HepG2 (cell line): Measurements from ENCODE around the gene MNT.

ENCODE experiments used
- CTCF ChIP-seq: sonication (generic); formaldehyde crosslinking; IDR thresholded peaks from 2 replicates; pipeline ENCODE4 v1.5.0; 2020; ENCODE audit warnings: mild to moderate bottlenecking, missing genetic modification reagents, moderate library complexity
- NR2C2 ChIP-seq: sonication (generic); formaldehyde crosslinking; IDR thresholded peaks from 2 replicates; pipeline ENCODE4 v1.4.0; 2020; ENCODE audit warnings: missing genetic modification reagents, mild to moderate bottlenecking, moderate library complexity, borderline replicate concordance
- SMC3 ChIP-seq: IDR thresholded peaks from 2 replicates; pipeline ENCODE4 v1.6.1; 2011; ENCODE audit warnings: low read length, improper control_type of control experiment
- ZNF749 ChIP-seq: sonication (generic); formaldehyde crosslinking; IDR thresholded peaks from 2 replicates; pipeline ENCODE4 v1.8.0; 2022; ENCODE audit warnings: mild to moderate bottlenecking, missing genetic modification reagents, moderate library complexity, borderline replicate concordance

DNA sequence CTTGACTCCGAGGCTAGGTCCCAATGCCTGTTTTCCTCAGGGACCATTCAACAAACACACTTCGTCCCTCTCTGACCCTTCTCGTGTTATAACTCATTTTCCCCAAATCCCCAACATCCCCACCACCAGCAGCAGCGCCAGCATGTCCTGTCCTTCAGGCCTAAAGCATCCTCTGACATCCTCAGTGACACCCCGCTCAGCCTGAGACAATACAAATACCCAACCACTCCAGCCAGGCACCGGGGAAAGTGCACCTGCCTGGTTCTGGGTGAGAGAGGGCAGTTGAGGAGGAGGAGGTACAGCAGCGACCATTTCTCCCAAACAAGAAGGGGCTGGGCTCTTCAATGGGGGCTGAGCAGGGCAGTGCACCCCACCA, 4.7 kb downstream of the MNT start:
- TF ChIP-seq SMC3 (no peak), ZNF749 (CRISPR knock-in tag) (no peak), NR2C2 (CRISPR knock-in tag) (no peak), CTCF (CRISPR knock-in tag) (no peak)
